Femur (tissue), 1 donor: ENCODE measurements around the gene CHRNA9.
"Not testable (repeated sequence)": the region's sequence is repeated elsewhere in the genome, so short reads cannot be mapped to it uniquely, and the experiment has no call there.

Experiments
- DNase-seq: peaks from one replicate; pipeline ENCODE4 v3.0.0-alpha.2; 2017

The CHRNA9 gene

DNA sequence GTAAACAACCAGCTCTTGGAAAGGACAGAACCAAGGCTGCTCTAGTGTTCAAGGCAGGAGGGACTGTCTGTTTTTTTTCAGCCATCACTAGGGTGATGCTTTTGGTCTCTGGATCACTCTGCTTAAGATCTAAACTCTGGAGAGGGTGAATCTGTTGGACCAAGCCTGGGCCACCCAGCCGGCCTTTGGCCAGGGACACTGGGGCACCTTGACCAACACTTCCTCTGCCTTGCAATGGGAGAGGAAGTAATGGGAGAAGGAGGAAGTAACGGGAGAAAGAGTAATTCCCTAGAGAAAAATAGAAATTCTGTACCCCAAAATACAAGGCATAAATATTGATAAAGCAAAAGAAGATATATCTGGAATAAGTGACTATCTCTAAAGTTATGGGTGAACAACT, 12.9 kb downstream of the CHRNA9 start:
- no peak for DNase-seq

DNA sequence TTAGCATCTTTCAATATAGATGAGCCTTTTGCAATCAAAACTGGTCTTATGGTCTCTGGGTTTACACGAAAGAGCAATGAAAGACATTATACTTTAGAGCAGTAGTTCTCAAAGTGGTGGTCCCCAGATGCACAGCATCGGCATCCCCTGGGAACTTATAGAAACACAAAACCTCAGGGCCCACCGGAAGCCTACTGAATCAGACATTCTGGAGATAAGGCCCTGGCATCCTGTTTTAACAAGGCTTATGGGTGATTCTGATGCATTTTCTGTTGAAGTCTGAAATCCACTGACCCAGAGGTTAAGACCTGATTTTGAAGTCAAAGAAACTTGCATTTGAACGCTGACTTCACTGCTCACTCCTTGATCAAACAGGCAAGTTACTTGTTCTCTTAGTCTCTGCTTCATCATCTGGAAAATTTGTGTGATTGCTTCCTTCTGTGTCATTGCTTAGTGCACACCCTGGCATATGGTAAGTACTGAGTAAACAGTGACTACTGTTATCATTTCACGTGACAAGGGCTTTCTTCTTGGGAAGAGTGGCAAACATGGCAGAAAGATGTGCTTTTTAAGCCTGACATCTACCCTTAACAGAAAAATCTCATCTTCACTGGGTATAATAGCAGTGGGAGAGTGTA, 14.5 kb downstream of the CHRNA9 start:
- no peak for DNase-seq

DNA sequence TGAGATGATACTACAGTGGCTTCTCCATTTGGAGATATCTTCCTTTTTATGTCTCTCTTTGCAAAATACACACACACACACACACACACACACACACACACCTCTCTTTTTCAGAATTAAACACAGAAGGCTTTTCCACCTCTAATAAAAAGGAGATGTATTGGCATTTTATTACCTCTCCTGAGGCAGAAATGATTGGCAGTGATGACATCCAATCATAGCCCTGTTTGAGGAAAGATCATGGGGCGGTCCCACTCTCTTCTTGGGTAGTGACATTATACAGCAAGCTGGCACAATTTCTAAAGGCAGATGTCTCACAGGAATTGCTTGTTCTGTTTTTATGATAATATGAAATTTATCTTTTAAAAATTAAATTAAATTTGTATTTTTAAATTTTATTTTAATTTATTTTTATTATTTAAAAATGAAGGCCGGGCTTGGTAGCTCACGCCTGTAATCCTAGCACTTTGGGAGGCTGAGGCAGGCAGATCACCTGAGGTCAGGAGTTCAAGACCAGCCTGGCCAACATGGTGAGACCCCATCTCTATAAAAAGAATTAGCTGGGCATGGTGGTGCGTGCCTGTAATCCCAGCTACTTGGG, 15.6 kb downstream of the CHRNA9 start:
- DNase-seq: no peak

DNA sequence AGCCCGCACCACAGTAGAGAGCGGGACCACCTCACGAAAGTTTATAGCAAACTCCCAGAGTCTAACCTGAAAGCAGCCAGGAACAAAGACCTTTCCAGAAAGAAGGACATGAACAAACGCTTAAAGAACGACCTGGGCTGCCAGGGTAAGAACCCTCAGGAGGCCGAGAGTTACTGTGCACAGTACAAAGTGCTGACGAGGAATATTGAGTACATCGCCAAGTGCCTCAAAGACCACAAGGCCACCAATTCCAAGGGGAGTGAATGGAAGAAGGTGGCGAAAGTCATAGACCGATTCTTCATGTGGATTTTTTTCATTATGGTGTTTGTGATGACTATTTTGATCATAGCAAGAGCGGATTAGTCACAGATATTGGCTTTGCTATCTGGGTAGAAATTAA, 19.0 kb downstream of the CHRNA9 start:
- DNase-seq: no peak

DNA sequence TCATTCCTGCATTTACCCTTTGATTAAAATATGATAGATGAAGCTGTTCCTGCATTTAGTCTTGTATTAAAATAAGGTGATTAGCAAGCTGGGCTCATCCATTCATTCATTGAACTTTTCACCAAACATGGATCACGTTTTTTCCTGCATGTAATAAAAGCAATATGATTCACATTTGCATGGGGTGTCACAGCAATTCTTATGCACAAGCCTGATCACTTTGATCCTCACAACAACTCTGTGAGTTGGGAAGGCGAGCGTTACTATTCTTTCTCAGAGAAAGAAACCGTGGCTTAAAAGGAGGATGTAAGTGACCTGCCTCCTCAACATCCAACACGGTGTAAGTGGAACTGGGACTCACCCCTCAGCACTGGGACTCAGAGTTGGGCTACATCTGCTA, 20.0 kb downstream of the CHRNA9 start:
- DNase-seq: no peak

DNA sequence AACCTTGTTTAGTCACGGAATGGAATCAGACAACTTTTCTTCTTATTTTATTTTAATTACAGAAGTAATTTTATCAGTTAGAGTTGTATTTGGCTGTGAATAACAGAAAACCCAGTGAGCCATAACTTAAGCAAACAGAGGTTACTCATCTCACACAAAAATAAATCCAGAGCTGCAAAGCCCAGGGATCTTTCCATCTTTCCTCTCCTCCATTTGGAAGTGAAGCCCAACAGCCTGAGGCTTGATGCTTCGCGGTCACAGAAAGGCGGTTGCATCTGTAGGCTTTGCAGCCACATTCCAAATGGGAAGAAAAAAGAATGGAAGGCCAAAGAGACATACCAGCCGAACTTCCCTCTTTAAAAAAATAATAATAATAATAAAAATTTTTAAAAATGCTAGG, 22.6 kb downstream of the CHRNA9 start:
- DNase-seq: no peak

DNA sequence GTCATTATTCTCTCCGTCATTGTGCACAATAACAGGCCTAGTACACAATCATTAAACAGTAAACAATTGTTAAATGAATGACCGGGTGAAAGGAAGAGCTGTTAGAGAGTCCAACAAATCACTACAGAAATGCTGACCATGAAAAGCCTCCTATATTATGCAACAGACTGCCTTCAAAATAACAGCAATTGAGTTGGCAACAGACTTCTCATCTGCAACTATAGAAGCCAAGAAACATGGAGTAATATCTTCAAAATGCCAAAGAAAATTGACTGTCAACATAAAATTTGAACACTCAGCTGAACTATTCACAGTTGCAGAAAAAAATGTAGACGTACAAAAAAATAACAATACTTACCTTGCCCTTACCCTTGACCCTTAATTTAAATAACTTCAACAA, 26.2 kb downstream of the CHRNA9 start:
- DNase-seq: no peak

DNA sequence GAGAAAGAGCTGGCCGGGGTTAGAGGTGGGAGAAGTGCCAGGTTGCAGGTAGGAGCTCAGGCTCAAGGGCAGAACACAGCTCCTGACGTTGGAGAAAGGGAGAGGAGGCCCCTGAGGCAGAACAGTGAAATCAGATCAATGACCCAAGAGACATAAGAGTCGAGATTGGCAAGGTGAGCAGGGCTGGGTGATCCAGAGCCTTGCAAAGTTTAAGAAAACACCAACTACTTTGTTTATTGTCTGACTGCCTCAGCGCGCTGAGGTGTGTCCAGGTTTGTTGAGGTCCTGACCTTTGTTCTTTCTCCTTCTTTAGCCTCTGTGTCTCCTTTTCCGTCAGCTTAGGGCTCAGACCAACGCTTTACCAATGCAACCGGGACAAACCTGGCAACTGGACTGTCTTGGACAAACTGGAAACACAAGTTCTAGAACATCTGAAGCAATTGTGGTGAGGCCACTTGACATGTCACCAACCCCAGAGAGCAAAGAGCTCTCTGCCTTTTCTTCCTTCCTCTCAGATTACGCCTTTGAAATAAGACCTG, 28.3 kb downstream of the CHRNA9 start:
- no peak for DNase-seq

DNA sequence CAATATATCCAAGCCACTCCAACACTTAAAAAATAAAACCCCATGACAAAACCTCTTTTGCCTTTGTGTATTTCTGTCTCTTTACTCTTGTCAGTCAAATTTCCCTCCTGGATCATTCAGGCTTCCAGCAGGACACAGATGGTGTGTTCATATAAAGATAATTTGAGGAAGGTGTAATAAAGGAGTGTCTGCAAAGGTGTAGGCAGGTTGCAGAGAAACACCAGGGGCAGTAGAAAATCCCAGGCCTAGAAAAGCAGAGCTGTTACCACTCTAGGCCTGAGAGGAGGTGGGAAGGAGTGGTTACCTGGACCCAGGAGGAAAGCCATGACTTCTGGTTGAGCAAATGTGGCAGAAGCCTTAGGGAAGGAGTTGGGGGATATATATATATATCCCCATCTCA, 28.8 kb downstream of the CHRNA9 start:
- DNase-seq: no peak

DNA sequence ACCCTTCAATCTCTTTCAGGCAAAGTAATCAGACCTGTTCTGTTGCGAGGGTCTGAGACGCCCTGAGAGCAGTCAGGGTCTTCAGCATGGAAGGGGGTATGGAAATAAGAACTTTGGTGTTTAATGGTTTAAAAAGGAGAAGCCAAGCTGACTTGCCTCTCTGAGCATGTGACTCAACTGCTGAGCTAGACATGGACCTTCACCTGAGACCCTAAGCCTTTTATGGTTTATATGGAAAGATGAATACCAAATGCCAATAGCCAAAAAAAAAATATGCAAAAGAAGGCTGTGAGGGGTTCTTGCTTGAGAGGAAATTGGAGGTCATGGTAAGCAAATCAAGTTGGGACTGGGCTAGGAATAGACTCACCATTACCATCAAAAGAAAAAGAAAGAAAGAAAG, 30.6 kb downstream of the CHRNA9 start:
- no peak for DNase-seq

DNA sequence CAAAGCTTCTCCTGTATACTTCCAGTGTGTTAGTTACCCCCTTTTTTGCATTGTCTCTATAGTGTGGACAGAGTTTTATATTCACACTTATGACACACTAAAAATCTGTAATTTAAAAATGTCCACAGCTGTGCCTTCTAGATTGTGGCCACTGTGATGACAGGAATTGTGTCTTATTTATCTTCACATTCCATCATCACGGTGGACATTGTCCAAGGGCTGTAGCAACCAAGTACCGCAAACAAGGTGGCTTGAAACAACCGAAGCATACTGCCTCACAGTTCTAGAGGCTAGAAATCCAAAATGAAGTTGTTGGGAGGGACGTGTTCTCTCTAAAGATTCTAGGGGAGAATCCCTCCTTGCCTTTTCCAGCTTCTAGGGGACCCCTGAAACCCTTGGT, 32.3 kb downstream of the CHRNA9 start:
- no peak for DNase-seq

DNA sequence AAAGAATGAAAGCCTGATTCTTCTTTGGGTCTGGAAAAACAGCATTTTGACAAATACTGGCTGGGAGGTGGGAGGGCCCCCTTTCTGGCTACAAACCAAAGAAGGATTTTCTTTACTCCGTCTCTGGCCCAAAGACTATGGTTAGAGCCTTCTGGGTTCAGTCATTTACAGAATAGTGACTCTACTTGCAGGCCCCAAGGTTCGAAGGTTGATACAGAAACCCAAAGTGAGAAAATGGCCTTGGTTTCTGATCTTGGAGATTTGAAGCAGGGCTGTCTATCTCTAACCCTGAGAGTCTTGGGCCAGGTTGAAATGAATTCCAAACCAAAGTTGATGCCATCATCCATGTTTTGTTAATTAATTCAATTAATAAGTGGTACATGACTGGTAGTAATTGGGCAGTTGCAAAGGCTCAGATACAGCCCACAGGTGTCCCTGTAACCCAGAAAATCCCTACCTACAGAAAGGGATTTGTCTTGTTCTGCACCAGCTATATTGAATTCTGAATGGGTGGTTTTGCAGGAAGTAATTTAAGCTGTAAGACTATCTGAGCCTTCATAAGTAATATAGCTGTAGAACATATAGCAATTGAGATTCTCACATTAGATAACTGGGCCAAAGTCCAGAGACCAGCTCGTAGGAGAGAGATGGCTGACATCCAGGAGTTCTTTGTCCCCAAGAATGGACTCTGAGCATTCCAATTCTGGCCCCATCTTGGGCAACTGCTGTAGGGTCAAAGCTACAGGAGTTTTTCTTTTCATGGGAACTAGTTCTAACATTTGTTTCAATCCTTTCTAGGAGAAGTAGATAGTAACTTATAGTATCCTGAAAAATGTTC, 34.5 kb downstream of the CHRNA9 start:
- no peak for DNase-seq

DNA sequence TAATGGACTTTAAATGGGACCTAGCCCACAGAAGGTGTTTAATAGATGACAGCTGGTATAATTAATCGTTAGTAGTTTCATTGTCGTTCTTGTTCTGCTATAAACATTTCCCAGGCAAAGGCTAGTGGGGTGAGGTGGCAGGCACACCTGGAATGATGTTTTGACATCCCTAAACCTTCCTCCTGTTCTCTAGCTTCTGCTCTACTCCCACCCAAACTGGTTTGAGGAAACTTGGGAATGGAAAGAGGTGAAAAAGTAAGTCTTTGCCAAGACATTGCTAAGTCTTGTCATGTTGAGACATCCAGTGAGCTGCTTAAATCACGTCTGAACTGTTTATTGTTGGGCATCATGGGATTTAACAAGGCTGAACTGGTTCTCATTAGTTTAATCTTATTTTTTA, 37.5 kb downstream of the CHRNA9 start:
- no peak for DNase-seq

DNA sequence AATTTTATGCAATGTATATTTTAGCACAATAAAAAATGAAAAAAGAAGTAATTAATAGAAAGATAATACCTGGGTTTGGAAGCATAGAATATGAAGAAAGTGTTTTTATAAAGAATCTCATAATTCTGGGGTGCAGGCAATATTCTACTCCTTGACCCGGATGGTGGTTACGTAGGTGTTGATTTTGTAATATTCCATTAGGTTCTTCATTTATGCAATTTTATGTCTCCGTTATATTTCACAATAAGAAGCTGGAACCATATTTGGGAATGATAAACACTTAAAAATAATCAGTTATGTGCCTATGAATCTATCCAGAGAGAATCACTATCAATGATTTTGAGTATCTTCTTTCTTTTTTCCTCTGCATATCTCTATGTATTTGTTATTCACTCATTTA, 38.5 kb downstream of the CHRNA9 start:
- DNase-seq: no peak

DNA sequence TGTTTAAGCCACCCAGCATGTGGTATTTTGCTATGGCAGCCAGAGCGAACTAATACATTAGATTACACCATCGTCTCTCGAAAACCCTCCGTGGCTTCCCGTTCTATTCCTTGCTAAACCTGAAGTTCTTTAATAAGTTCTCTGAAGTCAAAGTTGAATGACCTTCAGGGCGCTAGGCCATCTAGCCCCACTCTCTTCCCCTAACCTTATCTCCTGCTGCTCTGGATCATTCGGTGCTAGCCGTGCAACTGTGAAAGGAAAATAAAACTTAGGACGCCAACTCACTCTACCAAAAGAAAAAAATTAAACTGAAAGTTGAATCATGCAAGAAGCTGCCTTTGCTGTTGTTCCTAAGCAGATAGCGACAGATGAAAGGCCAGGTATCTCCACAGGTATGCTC, 40.0 kb downstream of the CHRNA9 start:
- no peak for DNase-seq

DNA sequence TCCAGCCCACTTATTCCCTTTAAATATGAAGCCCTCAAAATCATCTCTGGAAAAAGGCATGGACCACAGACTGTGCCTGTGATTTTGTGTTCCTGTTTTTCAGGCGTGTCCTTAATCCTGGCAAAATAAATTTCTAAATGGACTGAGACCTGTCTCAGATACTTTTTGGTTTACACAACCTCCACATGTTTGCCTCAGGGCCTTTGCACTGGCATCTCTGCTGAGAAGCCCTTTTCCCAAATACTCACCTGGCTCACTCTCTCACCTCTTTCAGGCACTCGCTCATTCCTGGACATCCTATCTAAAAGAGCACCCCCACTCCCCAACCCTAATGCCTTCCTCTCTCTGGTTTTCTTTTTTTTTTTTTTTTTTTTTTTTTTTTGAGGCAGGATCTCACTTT, 40.5 kb downstream of the CHRNA9 start:
- no peak for DNase-seq

DNA sequence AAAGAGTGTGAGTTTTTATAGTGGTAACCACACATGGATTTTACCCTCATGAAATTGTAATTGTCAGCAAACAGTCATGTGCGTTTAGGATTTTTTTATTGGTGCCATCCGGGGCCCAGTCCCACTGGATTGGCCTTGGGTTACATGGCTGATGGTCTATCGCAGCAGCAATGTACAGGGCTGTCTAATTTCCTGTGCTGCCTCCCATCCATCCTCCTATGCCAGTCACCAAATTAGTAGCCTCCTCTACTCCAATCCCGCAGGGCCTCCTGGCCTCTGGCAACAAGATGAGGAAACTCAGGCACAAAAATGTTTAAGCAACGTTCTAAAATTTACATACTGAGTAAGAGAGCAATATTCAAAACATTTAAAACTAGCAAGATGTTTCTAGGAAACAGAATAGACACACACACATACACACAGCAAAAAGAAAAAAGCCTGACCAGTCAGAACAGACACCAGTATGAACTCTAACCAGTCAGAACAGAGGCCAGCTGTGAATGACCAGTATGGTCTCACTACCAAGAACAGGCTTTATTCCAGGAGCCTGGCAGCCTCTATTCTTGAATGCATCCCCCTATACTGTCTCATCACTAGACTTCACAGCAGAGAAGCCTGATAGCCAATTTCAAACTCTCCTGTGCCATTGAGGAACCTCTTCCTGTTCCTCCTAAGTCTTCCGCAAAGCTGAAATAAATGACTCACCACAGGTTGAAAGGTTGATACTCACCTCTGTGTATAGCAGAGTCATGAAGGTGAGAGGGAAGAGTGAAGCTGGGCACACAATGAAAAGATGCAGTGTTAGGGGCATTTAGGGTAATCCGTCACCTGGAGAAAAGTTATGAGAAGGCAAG, 42.6 kb downstream of the CHRNA9 start:
- DNase-seq: no peak

DNA sequence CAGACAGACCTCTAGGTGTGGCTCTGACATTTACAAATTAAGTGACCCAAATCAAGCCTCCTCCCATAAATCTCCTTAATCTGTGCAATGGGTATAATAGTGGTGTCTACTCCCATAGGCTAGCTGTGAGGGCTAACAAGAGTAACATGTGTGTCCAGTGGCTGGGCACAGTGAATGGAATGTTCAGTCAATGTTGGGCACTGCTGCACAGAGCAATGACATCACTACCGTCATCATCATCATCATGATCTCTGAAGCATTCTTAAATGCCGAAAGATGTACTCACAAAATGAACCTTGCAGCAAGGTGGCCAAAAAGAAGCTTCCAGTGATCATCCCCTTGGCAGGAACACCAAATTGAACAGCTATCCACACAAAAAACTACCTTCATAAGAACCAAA, 43.5 kb downstream of the CHRNA9 start:
- DNase-seq: no peak

DNA sequence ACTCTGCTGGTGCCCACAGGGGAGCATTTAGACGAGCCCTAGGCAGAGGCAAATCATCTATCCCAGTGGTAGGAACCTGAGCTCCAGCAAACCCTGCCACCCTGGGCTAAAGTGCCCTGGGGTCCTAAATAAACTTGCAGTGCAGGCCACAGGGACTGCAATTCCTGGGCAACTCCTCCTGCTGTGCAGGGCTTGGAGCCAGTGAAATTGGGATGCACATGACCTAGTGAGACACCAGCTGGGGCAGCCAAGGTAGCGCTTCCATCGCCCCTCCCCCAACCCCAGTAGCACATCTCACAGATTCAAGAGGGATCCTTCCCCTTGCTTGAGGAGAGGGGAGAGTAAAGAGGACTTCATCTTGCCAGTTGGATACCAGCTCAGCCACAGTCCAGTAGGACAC, 44.1 kb downstream of the CHRNA9 start:
- no peak for DNase-seq

DNA sequence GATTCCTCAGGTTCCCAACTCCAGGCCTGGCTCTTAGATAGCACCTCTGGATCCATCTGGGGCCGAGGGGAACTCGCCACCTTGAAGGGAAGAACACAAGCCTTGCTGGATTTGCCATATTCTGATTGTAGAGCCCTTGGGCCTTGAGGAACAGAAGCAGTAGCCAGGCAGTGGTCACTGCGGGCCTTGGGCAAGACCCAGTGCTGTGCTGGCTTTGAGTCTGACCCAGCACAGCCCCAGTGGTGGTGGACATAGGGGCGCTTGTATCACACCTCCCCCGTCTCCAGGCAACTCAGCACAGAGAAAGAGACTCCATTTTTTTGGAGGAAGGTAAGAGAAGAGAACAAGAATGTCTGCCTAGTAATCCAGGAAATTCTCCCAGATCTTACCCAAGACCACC, 45.5 kb downstream of the CHRNA9 start:
- DNase-seq: no peak

DNA sequence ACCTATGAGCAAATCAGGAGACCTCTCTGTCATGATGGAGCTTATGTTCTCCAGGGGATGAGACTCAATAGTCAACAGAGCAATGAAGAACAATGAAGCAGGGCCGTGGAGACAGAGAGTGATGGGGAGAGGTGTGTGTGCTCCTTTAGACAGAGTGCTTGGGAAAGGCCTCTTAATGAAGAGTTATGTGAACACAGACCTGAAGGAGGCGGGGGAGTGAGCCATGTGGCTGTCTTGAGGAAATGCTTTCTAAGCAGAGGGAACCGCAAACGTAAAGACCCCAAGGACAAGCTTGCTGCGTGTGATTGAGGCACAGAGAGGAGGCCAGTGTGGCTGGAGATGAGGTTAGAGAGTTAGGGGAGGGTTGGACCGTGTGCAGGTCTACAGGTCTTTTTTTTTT, 53.1 kb downstream of the CHRNA9 start:
- DNase-seq: no peak

DNA sequence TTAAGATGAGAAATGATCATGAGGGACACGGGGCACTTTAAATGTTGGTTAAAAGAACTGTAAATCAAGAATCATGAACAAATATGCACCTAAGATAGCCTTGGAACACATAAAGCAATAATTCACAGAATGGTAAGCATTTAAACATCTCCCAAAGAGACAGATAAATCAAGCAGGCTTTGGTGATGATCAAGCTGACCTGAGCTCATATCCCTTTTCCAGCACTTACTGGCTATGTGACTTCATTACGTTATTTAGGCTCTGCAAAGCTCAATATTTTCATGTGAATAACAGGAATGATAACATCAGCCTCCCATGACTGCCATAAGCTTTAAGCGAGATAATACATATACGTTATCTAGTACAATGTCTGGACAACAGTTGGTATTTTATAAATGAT, 54.9 kb downstream of the CHRNA9 start:
- DNase-seq: no peak

DNA sequence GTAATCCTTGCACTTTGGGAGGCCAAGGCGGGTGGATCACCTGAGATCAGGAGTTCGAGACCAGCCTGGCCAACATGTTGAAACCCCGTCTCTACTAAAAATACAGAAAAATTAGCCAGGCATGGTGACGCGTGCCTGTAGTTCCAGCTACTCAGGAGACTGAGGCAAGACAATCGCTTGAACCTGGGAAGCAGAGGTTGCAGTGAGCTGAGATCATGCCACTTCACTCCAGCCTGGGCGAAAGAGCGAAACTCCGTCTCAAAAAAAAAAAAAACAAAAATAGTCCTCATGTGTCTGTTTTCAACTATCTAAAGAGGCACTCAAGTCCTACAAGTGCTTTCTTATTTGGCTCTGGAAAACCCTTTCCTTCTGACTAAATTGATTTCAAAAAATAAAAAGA, 57.1 kb downstream of the CHRNA9 start:
- DNase-seq: not testable (repeated sequence)
